ENCODE measurements around the gene RGS7.

DNA sequence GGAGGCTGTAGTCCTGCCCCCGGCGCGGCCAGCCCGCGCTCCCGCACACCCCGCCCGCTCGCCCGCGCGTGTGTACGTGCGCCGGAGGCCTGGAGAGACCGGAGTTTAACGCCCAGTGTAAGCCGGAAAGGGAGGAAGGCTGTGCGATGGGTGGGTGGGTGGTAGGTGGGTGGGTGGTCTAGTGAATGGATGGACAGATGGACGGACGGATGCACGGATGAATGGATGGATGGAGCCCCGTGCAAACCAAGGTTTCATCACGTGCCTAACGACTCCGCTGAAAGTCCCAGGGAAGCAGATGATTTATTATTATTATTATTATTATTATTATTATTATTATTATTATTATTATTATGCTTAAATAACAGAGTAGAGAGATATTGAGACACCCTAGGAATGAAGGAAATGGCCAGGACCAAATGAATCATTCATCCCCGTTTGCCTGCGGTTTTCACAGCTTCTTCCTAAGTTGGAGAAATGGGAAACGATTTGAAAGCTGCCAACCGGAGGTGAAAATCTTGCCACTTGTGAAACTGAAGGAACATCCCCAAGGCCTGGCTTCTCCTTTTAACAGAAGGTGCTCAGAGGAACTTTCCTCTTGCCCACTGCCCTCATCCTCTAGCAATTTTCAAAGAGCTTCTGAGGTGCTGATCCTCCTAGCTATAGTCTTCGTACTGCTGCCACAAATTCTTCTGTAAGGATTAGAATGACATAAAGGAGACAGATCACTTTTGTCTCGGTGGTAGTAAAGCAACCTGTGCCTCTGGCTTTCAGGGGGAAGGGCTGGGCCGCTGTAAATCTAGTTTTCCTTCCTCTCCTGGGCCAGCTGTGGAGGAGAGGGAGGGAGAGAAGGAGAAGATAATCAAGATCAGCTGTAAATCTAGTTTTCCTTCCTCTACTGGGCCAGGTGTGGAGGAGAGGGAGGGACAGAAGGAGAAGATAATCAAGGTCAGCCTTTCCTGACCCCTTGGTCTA lies 648 bp upstream of the RGS7 start:
- TF ChIP-seq, protein P1, sequence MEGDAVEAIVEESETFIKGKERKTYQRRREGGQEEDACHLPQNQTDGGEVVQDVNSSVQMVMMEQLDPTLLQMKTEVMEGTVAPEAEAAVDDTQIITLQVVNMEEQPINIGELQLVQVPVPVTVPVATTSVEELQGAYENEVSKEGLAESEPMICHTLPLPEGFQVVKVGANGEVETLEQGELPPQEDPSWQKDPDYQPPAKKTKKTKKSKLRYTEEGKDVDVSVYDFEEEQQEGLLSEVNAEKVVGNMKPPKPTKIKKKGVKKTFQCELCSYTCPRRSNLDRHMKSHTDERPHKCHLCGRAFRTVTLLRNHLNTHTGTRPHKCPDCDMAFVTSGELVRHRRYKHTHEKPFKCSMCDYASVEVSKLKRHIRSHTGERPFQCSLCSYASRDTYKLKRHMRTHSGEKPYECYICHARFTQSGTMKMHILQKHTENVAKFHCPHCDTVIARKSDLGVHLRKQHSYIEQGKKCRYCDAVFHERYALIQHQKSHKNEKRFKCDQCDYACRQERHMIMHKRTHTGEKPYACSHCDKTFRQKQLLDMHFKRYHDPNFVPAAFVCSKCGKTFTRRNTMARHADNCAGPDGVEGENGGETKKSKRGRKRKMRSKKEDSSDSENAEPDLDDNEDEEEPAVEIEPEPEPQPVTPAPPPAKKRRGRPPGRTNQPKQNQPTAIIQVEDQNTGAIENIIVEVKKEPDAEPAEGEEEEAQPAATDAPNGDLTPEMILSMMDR (IDR thresholded peaks at IDR 0.05 in 8 of 11, conservative IDR thresholded peaks at IDR 0.05 in 3 of 11) = no peak
- TF ChIP-seq POLR2A (IDR thresholded peaks at IDR 0.05) = no peak
